Sigmoid colon (tissue), 4 donors: Measurements from ENCODE around the gene TMEM186.

ENCODE experiments used
- CTCF ChIP-seq, 4 experiments: fragments of 450-650 bp in 3 of 4; fragments of 200-600 bp in 1 of 4; IDR thresholded peaks; one replicate each; pipeline ENCODE4 v1.5.1; 2016 to 2019; ENCODE audit warnings: antibody characterized with exemption in 4 of 4, mild to moderate bottlenecking in 3 of 4, moderate library complexity in 2 of 4
- EP300 ChIP-seq, 4 donors: sonication (generic); formaldehyde crosslinking; IDR thresholded peaks; one replicate each; pipeline ENCODE4 v1.6.1; 2017; ENCODE audit warnings: antibody characterized with exemption in 4 of 4
- POLR2A ChIP-seq, 2 donors: fragments of 450-650 bp; IDR thresholded peaks; one replicate each; pipeline ENCODE4 v1.6.1; 2016; ENCODE audit warnings: antibody characterized with exemption in 2 of 2, mild to moderate bottlenecking in 2 of 2, moderate library complexity in 2 of 2

GRCh38 chr16:8818504-8819270 is 21.2 kb upstream of the TMEM186 start:
- TF ChIP-seq POLR2A (IDR thresholded peaks at IDR 0.05), result no peak
- TF ChIP-seq CTCF (IDR thresholded peaks at IDR 0.05), result no peak
- no peak for TF ChIP-seq EP300 (IDR thresholded peaks at IDR 0.05)
